ENCODE data around the gene RBM12.

RBM12 gene

GRCh38 chr20:35615667-35616464 lies 48.8 kb downstream of the RBM12 start, which contains the start of gene SPAG4:
Gene SPAG4 (plus strand): TSS chr20:35615829. CDS start chr20:35616004, 175 bp downstream.
- peak; percentile 69 for FAIRE-seq
- TF ChIP-seq TAF1 (IDR thresholded peaks at IDR 0.05; ENCODE audit: low read depth, low read length) (no peak), POLR2AphosphoS5 (IDR thresholded peaks at IDR 0.05; ENCODE audit: low read depth, low read length) (0 out of 2 replicates have a peak, but pooled peaks have one; percentile 24), SPI1 (IDR thresholded peaks at IDR 0.05; ENCODE audit: low read depth, low read length) (no peak), POU2F2 (IDR thresholded peaks at IDR 0.05; ENCODE audit: low read depth, low read length) (0 out of 2 replicates have a peak, but pooled peaks have one; percentile 7), PAX5 (IDR thresholded peaks at IDR 0.05; ENCODE audit: insufficient read depth, low read length, severe bottlenecking) (no peak), POLR2A (IDR thresholded peaks at IDR 0.05; ENCODE audit: low read depth, low read length) (peak; percentile 43; the same call in 1 of the 2 replicates)
- peak; percentile 87 for DNase-seq (ENCODE audit: insufficient read length, low spot score)

GRCh38 chr20:35611482-35611881 lies 53.2 kb downstream of the RBM12 start:
- no peak for TF ChIP-seq POLR2AphosphoS5 (IDR thresholded peaks at IDR 0.05; ENCODE audit: low read depth, low read length)
- peak; percentile 90 for TF ChIP-seq POU2F2 (IDR thresholded peaks at IDR 0.05; ENCODE audit: low read depth, low read length)
- TF ChIP-seq SPI1 (IDR thresholded peaks at IDR 0.05; ENCODE audit: low read depth, low read length) = peak; percentile 77
- no peak for TF ChIP-seq TAF1 (IDR thresholded peaks at IDR 0.05; ENCODE audit: low read depth, low read length)
- TF ChIP-seq POLR2A (IDR thresholded peaks at IDR 0.05; ENCODE audit: low read depth, low read length) = no peak
- TF ChIP-seq PAX5 (IDR thresholded peaks at IDR 0.05; ENCODE audit: insufficient read depth, low read length, severe bottlenecking) = no peak
- peak; percentile 5 for FAIRE-seq
- DNase-seq (ENCODE audit: insufficient read length, low spot score) = no peak

- no peak for DNase-seq (ENCODE audit: insufficient read length, low spot score)
- FAIRE-seq = no peak
- TF ChIP-seq PAX5 (IDR thresholded peaks at IDR 0.05; ENCODE audit: insufficient read depth, low read length, severe bottlenecking) (no peak), SPI1 (IDR thresholded peaks at IDR 0.05; ENCODE audit: low read depth, low read length) (no peak), POU2F2 (IDR thresholded peaks at IDR 0.05; ENCODE audit: low read depth, low read length) (no peak), POLR2A (IDR thresholded peaks at IDR 0.05; ENCODE audit: low read depth, low read length) (no peak), POLR2AphosphoS5 (IDR thresholded peaks at IDR 0.05; ENCODE audit: low read depth, low read length) (no peak), TAF1 (IDR thresholded peaks at IDR 0.05; ENCODE audit: low read depth, low read length) (no peak)
These were observed 53.8 kb downstream of the RBM12 start for GRCh38 chr20:35610833-35611427.

- TF ChIP-seq TAF1 (IDR thresholded peaks at IDR 0.05; ENCODE audit: low read depth, low read length) (no peak), PAX5 (IDR thresholded peaks at IDR 0.05; ENCODE audit: insufficient read depth, low read length, severe bottlenecking) (no peak), POLR2A (IDR thresholded peaks at IDR 0.05; ENCODE audit: low read depth, low read length) (no peak), POLR2AphosphoS5 (IDR thresholded peaks at IDR 0.05; ENCODE audit: low read depth, low read length) (no peak), POU2F2 (IDR thresholded peaks at IDR 0.05; ENCODE audit: low read depth, low read length) (no peak), SPI1 (IDR thresholded peaks at IDR 0.05; ENCODE audit: low read depth, low read length) (no peak)
- DNase-seq (ENCODE audit: insufficient read length, low spot score) (no peak), FAIRE-seq (peak; percentile 41)
These were observed 57.5 kb downstream of the RBM12 start for GRCh38 chr20:35607003-35607735.

- TF ChIP-seq TAF1 (IDR thresholded peaks at IDR 0.05; ENCODE audit: low read depth, low read length) = no peak
- no peak for TF ChIP-seq POU2F2 (IDR thresholded peaks at IDR 0.05; ENCODE audit: low read depth, low read length)
- no peak for TF ChIP-seq PAX5 (IDR thresholded peaks at IDR 0.05; ENCODE audit: insufficient read depth, low read length, severe bottlenecking)
- TF ChIP-seq POLR2AphosphoS5 (IDR thresholded peaks at IDR 0.05; ENCODE audit: low read depth, low read length) = no peak
- TF ChIP-seq POLR2A (IDR thresholded peaks at IDR 0.05; ENCODE audit: low read depth, low read length) = no peak
- TF ChIP-seq SPI1 (IDR thresholded peaks at IDR 0.05; ENCODE audit: low read depth, low read length) = no peak
- DNase-seq (ENCODE audit: insufficient read length, low spot score) = no peak
- FAIRE-seq = no peak
These were observed 58.6 kb downstream of the RBM12 start for GRCh38 chr20:35606127-35606526.

DNA sequence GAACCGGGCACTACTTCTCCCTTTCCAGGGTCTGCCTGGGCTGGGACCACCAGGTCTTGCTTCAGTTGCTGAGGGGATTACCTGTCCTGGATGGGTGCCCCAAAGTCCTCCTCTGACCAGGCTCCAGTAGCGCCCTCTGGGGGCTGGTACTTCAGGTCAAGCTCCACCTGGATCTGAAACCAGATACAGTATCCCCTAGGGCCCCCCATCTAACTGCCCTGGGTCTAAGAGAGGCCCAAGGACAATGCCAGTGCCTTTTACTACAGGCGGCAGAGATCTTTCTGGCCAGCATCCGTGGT lies 60.3 kb downstream of the RBM12 start:
- TF ChIP-seq POU2F2 (IDR thresholded peaks at IDR 0.05; ENCODE audit: low read depth, low read length) (no peak), SPI1 (IDR thresholded peaks at IDR 0.05; ENCODE audit: low read depth, low read length) (no peak), PAX5 (IDR thresholded peaks at IDR 0.05; ENCODE audit: insufficient read depth, low read length, severe bottlenecking) (no peak), POLR2AphosphoS5 (IDR thresholded peaks at IDR 0.05; ENCODE audit: low read depth, low read length) (no peak), POLR2A (IDR thresholded peaks at IDR 0.05; ENCODE audit: low read depth, low read length) (no peak), TAF1 (IDR thresholded peaks at IDR 0.05; ENCODE audit: low read depth, low read length) (no peak)
- FAIRE-seq (no peak), DNase-seq (ENCODE audit: insufficient read length, low spot score) (no peak)

DNA sequence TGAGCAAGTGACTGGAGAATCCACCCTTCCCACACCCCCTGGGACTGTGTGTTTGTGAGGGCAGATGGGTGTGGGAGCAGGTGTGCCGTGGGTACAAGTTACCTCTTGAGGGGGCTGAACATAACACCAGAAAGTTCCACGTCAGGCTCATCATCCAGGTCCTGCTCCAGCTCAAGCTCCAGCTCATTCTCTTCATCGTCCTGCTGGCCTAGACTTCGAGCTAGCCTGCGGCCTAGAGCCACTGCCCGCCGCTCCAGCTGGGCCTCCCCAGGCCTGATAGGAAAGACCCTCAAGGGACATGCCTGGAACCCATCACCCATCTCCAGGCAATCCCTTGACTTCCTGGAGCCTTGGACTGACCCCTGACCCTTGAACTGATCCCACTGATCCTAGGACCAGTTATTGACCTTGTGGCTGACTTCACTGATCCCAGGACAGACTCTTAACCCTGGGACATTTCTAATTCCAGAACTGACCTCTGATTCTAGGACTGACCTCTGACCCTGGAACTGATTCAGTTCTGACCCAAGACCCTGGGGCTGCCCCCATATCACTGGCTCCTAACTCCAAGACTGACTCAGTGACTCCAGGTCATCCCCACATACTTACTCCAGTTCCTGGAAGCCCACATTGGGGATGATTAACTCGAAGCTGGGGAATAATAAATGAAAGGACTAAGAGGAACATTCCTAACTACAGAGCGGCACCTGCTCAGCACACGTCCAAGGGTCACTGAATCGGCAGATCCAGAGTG lies 60.8 kb downstream of the RBM12 start:
- TF ChIP-seq SPI1 (IDR thresholded peaks at IDR 0.05; ENCODE audit: low read depth, low read length) = no peak
- no peak for TF ChIP-seq POLR2AphosphoS5 (IDR thresholded peaks at IDR 0.05; ENCODE audit: low read depth, low read length)
- TF ChIP-seq PAX5 (IDR thresholded peaks at IDR 0.05; ENCODE audit: insufficient read depth, low read length, severe bottlenecking) = no peak
- no peak for TF ChIP-seq TAF1 (IDR thresholded peaks at IDR 0.05; ENCODE audit: low read depth, low read length)
- no peak for TF ChIP-seq POU2F2 (IDR thresholded peaks at IDR 0.05; ENCODE audit: low read depth, low read length)
- no peak for TF ChIP-seq POLR2A (IDR thresholded peaks at IDR 0.05; ENCODE audit: low read depth, low read length)
- DNase-seq (ENCODE audit: insufficient read length, low spot score) (no peak), FAIRE-seq (no peak)

- TF ChIP-seq POLR2A (IDR thresholded peaks at IDR 0.05; ENCODE audit: low read depth, low read length) = no peak
- TF ChIP-seq SPI1 (IDR thresholded peaks at IDR 0.05; ENCODE audit: low read depth, low read length) = no peak
- no peak for TF ChIP-seq TAF1 (IDR thresholded peaks at IDR 0.05; ENCODE audit: low read depth, low read length)
- TF ChIP-seq PAX5 (IDR thresholded peaks at IDR 0.05; ENCODE audit: insufficient read depth, low read length, severe bottlenecking) = no peak
- no peak for TF ChIP-seq POU2F2 (IDR thresholded peaks at IDR 0.05; ENCODE audit: low read depth, low read length)
- no peak for TF ChIP-seq POLR2AphosphoS5 (IDR thresholded peaks at IDR 0.05; ENCODE audit: low read depth, low read length)
- FAIRE-seq (no peak), DNase-seq (ENCODE audit: insufficient read length, low spot score) (no peak)
These were observed 61.7 kb downstream of the RBM12 start for GRCh38 chr20:35602851-35603495.

All from GM12891 (cell line).